Heart right ventricle (tissue), 16 donors: ENCODE results near the gene DNAH17. TPM values are rescaled to one million over a fixed set of nuclear protein-coding genes. Genes with fewer than 3 reads are reported as not detected.
"Not testable (repeated sequence)": the region's sequence is repeated elsewhere in the genome, so short reads cannot be mapped to it uniquely, and the experiment has no call there.

Experiments
- ATAC-seq, 8 donors: fragments of 200-7000 bp; cut with Tn5 transposase; one replicate each; pipeline ENCODE4 v1.9.1; 2020; ENCODE audit warnings: mild to moderate bottlenecking in 8 of 8, moderate library complexity in 8 of 8, moderate number of reproducible peaks in 1 of 8
- DNase-seq, 2 donors: peaks; one replicate each; pipeline ENCODE4 v3.0.0-alpha.2; 2020
- H3K27ac ChIP-seq, 10 donors: fragments of 200-600 bp; sonication (generic) in 2 of 10; one replicate each; pipeline versions ENCODE4 v1.5.0 to v1.8.0; 2020 to 2022; ENCODE audit warnings: mild to moderate bottlenecking in 3 of 10
- H3K27me3 ChIP-seq, 7 donors: fragments of 200-600 bp; one replicate each; pipeline ENCODE4 v1.8.0; 2021 to 2022; ENCODE audit warnings: mild to moderate bottlenecking in 2 of 7
- H3K36me3 ChIP-seq, 9 donors: fragments of 200-600 bp; sonication (generic) in 1 of 9; one replicate each; pipeline versions ENCODE4 v1.5.0 to v1.8.0; 2020 to 2022; ENCODE audit warnings: mild to moderate bottlenecking in 2 of 9
- H3K4me1 ChIP-seq, 9 donors: fragments of 200-600 bp; sonication (generic) in 1 of 9; one replicate each; pipeline versions ENCODE4 v1.5.0 to v1.8.0; 2020 to 2022; ENCODE audit warnings: mild to moderate bottlenecking in 4 of 9
- H3K4me3 ChIP-seq, 10 donors: fragments of 200-600 bp; sonication (generic) in 2 of 10; one replicate each; pipeline versions ENCODE4 v1.5.0 to v1.8.0; 2020 to 2022; ENCODE audit warnings: mild to moderate bottlenecking in 7 of 10, moderate library complexity in 2 of 10
- H3K9me3 ChIP-seq, 11 donors: fragments of 200-600 bp in 10 of 11; sonication (generic) in 2 of 11; one replicate each; pipeline versions ENCODE4 v1.5.0 to v1.8.0; 2013 to 2022; ENCODE audit warnings: mild to moderate bottlenecking in 2 of 11, control low read depth in 1 of 11, moderate library complexity in 1 of 11
- CTCF ChIP-seq, 9 donors: fragments of 200-600 bp; sonication (generic) in 2 of 9; IDR thresholded peaks; one replicate each; pipeline versions ENCODE4 v1.5.0 to v1.8.0; 2021 to 2022; ENCODE audit warnings: antibody characterized with exemption in 9 of 9, mild to moderate bottlenecking in 5 of 9, moderate library complexity in 1 of 9
- WGBS, 2 donors: extraction: QIAGEN DNeasy Blood & Tissue Kit; methylation state at CpG; one replicate each; pipeline ENCODE4 v1.1.7; 2013; ENCODE audit warnings: inconsistent platforms in 1 of 2; 5-methylcytosine and 5-hydroxymethylcytosine counted together
- intact Hi-C, 10 donors: fragments of 100-400 bp; cut with DNase I; formaldehyde crosslinking; loops; one replicate each; pipeline versions ENCODE4 v1.11.1 to v1.14.2; 2022
- polyA plus RNA-seq, 2 donors: library from polyadenylated mRNA; stranded (reverse); fragments of 200-250 nt; gene quantifications; one replicate each; pipeline ENCODE4 v1.2.3, GENCODE V29; 2013
- total RNA-seq, 10 donors: library from RNA; stranded (reverse); fragmentation: NEBNext Ultra II Directional in 3 of 10; extraction: Animal tissue kit (Norgen Biotek cat#: 25700) in 3 of 10; gene quantifications; one replicate each; pipeline versions ENCODE4 v1.2.1 to v1.2.4, GENCODE V29; 2021 to 2023
- donor health status: Arrhythmogenic right ventricular cardiomyopathy.
- donor health status: ischemic (EF 13 %, LVEDD 7.1; RV severe dilation, severe dysfunction).
- donor health status: healthy with polysubstance abuse.
- donor health status: DM: no; HTN: yes; CAD: no.
- donor health status: DM: no; HTN: no; CAD: no.
- donor health status: ischemic (EF 25% LVEDD 6.9; RV normal size, moderate dysfunction).
- donor health status: ischemic (EF 25% LVEDD 5.7; RV mildly dilated, moderate dysfunction).
- donor health status: healthy.
- donor health status: DM: yes; HTN: yes; CAD: no.
- donor health status: Ischemic cardiomyopathy.
- donor health status: ischemic (EF 35%, LVEDD 5.7; RV mildly dilated, moderate dysfunction).
- donor health status: nonischemic (EF 11% LVEDD 7.7; RV severe dilation, severe dysfunction).
- donor health status: DM: yes; HTN: yes; CAD: no.
- donor health status: PGD.
- donor health status: ischemic (EF 29% LVEDD 5.4; RV normal size, mild dysfunction).
- donor health status: nonischemic (EF 23%, LVEDD 6.1; RV moderate dilation, normal function).

The DNAH17 gene
- total and polyA plus RNA-seq, 12 donors = 0.05 to 0.30 (median 0.09) TPM; not detected in 4

- peaks cover 0 to 3% (median 0%) of the 10 kb centered on the region in 7 donors for H3K27me3 ChIP-seq
- 86 to 88% methylated on average over 26 of the region's 26 CpGs for WGBS, 2 donors
- H3K4me1 ChIP-seq = no peaks in the 10 kb centered on the region
- no peak overlapping the region for H3K27ac ChIP-seq
- intact Hi-C loops = no loop called here
- peak in 1 of 8 donors; percentile 44 for ATAC-seq
- no peak overlapping the region for H3K4me3 ChIP-seq
- no peak for TF ChIP-seq CTCF (IDR thresholded peaks at IDR 0.05)
- no peaks in the 10 kb centered on the region for H3K36me3 ChIP-seq
- DNase-seq = no peak
- H3K9me3 ChIP-seq = no peaks in the 10 kb centered on the region
Observed at GRCh38 chr17:78466786-78467715, 110.1 kb downstream of the DNAH17 start.

- intact Hi-C loops, DNase-seq, H3K36me3 ChIP-seq, H3K4me3 ChIP-seq, ATAC-seq, H3K27ac ChIP-seq, H3K27me3 ChIP-seq, H3K9me3 ChIP-seq, H3K4me1 ChIP-seq: not testable (repeated sequence)
- WGBS, 2 donors = 77 to 85% methylated on average over 18 to 19 of the region's 19 CpGs
Observed at GRCh38 chr17:78466109-78466785, 110.9 kb downstream of the DNAH17 start.

- intact Hi-C loops = no loop called here
- no peak for TF ChIP-seq CTCF (IDR thresholded peaks at IDR 0.05)
- ATAC-seq (no peak), DNase-seq (no peak)
- H3K4me3 ChIP-seq = no peak overlapping the region
- H3K36me3 ChIP-seq = no peaks in the 10 kb centered on the region
- H3K4me1 ChIP-seq = no peaks in the 10 kb centered on the region
- H3K27me3 ChIP-seq = no peaks in the 10 kb centered on the region
- H3K9me3 ChIP-seq = no peaks in the 10 kb centered on the region
- 57 to 67% methylated on average over 8 of the region's 8 CpGs for WGBS, 2 donors
- H3K27ac ChIP-seq = no peak overlapping the region
Observed at GRCh38 chr17:78462148-78462547, 115.0 kb downstream of the DNAH17 start.

GRCh38 chr17:78461799-78462053 lies 115.5 kb downstream of the DNAH17 start:
- Histone ChIP-seq H3K27ac (no peak overlapping the region), H3K27me3 (no peaks in the 10 kb centered on the region), H3K4me1 (no peaks in the 10 kb centered on the region), H3K9me3 (no peaks in the 10 kb centered on the region), H3K4me3 (no peak overlapping the region), H3K36me3 (no peaks in the 10 kb centered on the region)
- DNase-seq = no peak
- no peak for ATAC-seq
- no peak for TF ChIP-seq CTCF (IDR thresholded peaks at IDR 0.05)
- WGBS, 2 donors = 69 to 74% methylated on average over 6 of the region's 6 CpGs
- intact Hi-C loops = no loop called here
